K562 (cell line): ENCODE data around the gene ZNF584. TPM values are rescaled to one million over a fixed set of nuclear protein-coding genes. Genes with fewer than 3 reads are reported as not detected.
A peak's percentile ranks its signal among the peaks of the same experiment; 100 is the strongest.

Source experiments
- ATAC-seq: fragments of 200-7000 bp; cut with Tn5 transposase; 3 replicates; pipeline ENCODE4 v1.9.1; 2020; ENCODE audit warnings: moderate library complexity
- BruUV-seq: library from RNA; stranded (reverse); fragments of 400-500 nt; replicated peaks from 2 replicates; lab custom pipeline; 2021; lab: Mats Ljungman, UMichigan
- CTCF ChIA-PET: fragments of 300-600 bp; formaldehyde crosslinking; extraction: SDS; loops from one replicate; lab custom pipeline; 2021; ENCODE audit warnings: low intra/inter-chr PET ratio; lab: Yijun Ruan, JAX
- POLR2A ChIA-PET: fragments of 300-600, 350-650 bp; sonication (Branson Sonifier 250); formaldehyde crosslinking; extraction: SDS; loops from one replicate; lab custom pipeline; 2021; ENCODE audit warnings: antibody characterized with exemption, inconsistent platforms; lab: Yijun Ruan, JAX
- DNase-seq, 4 experiments: peaks; one replicate each; pipeline versions ENCODE4 v3.0.0 to v3.0.0-alpha.2; 2011 to 2018; ENCODE audit warnings: low spot score in 3 of 4, mixed read lengths in 3 of 4; ENCODE audit errors: extremely low read depth in 1 of 4
- FAIRE-seq: peaks from 2 replicates; lab custom pipeline; 2011; peaks lifted over from hg19 to GRCh38; lab: Jason Lieb, UNC
- H2AFZ ChIP-seq: 2 replicates; pipeline ENCODE4 v1.6.0; 2011; ENCODE audit warnings: low read depth, low read length, control low read depth, inconsistent platforms
- H3K27ac ChIP-seq: fragments of 200-600 bp; 3 replicates; pipeline ENCODE4 v1.8.0; 2011; ENCODE audit warnings: low read depth, mild to moderate bottlenecking, control low read depth, inconsistent platforms, low read length, moderate library complexity, mixed read lengths; ENCODE audit errors: extremely low read depth
- H3K27me3 ChIP-seq, 2 experiments: fragments of 300-600 bp in 1 of 2; 2 replicates in 1 of 2; 3 replicates in 1 of 2; pipeline versions ENCODE4 v1.6.0 to v1.8.0; 2011; ENCODE audit warnings: inconsistent platforms in 2 of 2, low read length in 2 of 2, mild to moderate bottlenecking in 1 of 2, mixed read lengths in 1 of 2, moderate library complexity in 1 of 2; ENCODE audit not compliant: control insufficient read depth in 2 of 2, insufficient read depth in 2 of 2
- H3K36me3 ChIP-seq: fragments of 300-600 bp; 3 replicates; pipeline ENCODE4 v1.8.0; 2011; ENCODE audit warnings: mild to moderate bottlenecking, low read length, inconsistent platforms; ENCODE audit not compliant: control insufficient read depth, insufficient read depth
- H3K4me1 ChIP-seq, 2 experiments: fragments of 200-600 bp in 1 of 2; replicated peaks in 1 of 2; 2 replicates in 1 of 2; 3 replicates in 1 of 2; pipeline versions ENCODE4 v1.5.1 to v1.8.0; 2011; ENCODE audit warnings: inconsistent platforms in 2 of 2, low read length in 2 of 2, mild to moderate bottlenecking in 1 of 2, mixed read lengths in 1 of 2, moderate library complexity in 1 of 2; ENCODE audit not compliant: control insufficient read depth in 2 of 2, insufficient read depth in 2 of 2
- H3K4me2 ChIP-seq: 2 replicates; pipeline ENCODE4 v1.6.1; 2011; ENCODE audit warnings: low read length, control low read depth, inconsistent platforms, mixed read lengths; ENCODE audit not compliant: insufficient read depth
- H3K4me3 ChIP-seq: fragments of 200-600 bp; sonication (generic), shearing (Covaris generic); 2 replicates; pipeline ENCODE4 v1.5.1; 2016; ENCODE audit warnings: control low read depth, inconsistent platforms
- H3K79me2 ChIP-seq: fragments of 200-600 bp; 3 replicates; pipeline ENCODE4 v1.8.0; 2011; ENCODE audit warnings: low read length, inconsistent platforms; ENCODE audit not compliant: control insufficient read depth, insufficient read depth
- H3K9ac ChIP-seq, 2 experiments: 2 replicates each; pipeline versions ENCODE4 v1.6.0 to v1.6.1; 2011; ENCODE audit warnings: low read depth in 2 of 2, low read length in 2 of 2, control low read depth in 1 of 2, inconsistent platforms in 1 of 2, mild to moderate bottlenecking in 1 of 2, mixed read lengths in 1 of 2; ENCODE audit not compliant: insufficient read depth in 1 of 2
- H3K9me1 ChIP-seq: one replicate; pipeline ENCODE4 v1.6.0; 2011; ENCODE audit warnings: inconsistent platforms, mild to moderate bottlenecking, low read length, moderate library complexity; ENCODE audit not compliant: control insufficient read depth, insufficient read depth
- H3K9me3 ChIP-seq: replicated peaks from 2 replicates; pipeline ENCODE4 v1.5.1; 2011; ENCODE audit warnings: low read depth, low read length, inconsistent platforms; ENCODE audit not compliant: control insufficient read depth, insufficient read depth
- H4K20me1 ChIP-seq: replicated peaks from 2 replicates; pipeline ENCODE4 v1.6.1; 2011; ENCODE audit warnings: low read length, inconsistent platforms, mixed read lengths; ENCODE audit not compliant: control insufficient read depth, insufficient read depth
- ATF2 ChIP-seq: sonication (generic); formaldehyde crosslinking; IDR thresholded peaks from 2 replicates; pipeline ENCODE4 v1.8.1; 2022; ENCODE audit warnings: missing genetic modification reagents
- BRD4 ChIP-seq: fragments of 200-600 bp; sonication (generic); IDR thresholded peaks from 2 replicates; pipeline ENCODE4 v1.6.1; 2017; ENCODE audit warnings: inconsistent platforms
- CBX2 ChIP-seq: fragments of 200-600 bp; sonication (generic); IDR thresholded peaks from one replicate; pipeline ENCODE4 v1.6.1; 2012; ENCODE audit warnings: mild to moderate bottlenecking, low read length, inconsistent platforms; ENCODE audit not compliant: insufficient read depth, poor library complexity, severe bottlenecking
- JUNB ChIP-seq: fragments of 450-650 bp; formaldehyde crosslinking; conservative IDR thresholded peaks from 2 replicates; pipeline ENCODE4 v1.4.0; 2020; ENCODE audit warnings: mild to moderate bottlenecking
- PHF8 ChIP-seq: fragments of 200-600 bp; sonication (generic); IDR thresholded peaks from 2 replicates; pipeline ENCODE4 v1.6.1; 2012; ENCODE audit warnings: mixed run types, mild to moderate bottlenecking, inconsistent platforms, low read length, moderate library complexity, borderline replicate concordance
- POLR2G ChIP-seq: fragments of 200-400 bp; formaldehyde crosslinking; IDR thresholded peaks from 2 replicates; pipeline ENCODE4 v1.6.1; 2017; ENCODE audit warnings: low read depth, mild to moderate bottlenecking, antibody characterized with exemption, low read length, moderate library complexity
- RBM14 ChIP-seq: fragments of 200-400 bp; formaldehyde crosslinking; IDR thresholded peaks from 2 replicates; pipeline ENCODE4 v1.6.1; 2018; ENCODE audit warnings: low read depth, mild to moderate bottlenecking, low read length, moderate library complexity, borderline replicate concordance; ENCODE audit not compliant: insufficient read depth
- RBM17 ChIP-seq: fragments of 200-400 bp; formaldehyde crosslinking; IDR thresholded peaks from 2 replicates; pipeline ENCODE4 v1.6.1; 2017; ENCODE audit warnings: low read depth, mild to moderate bottlenecking, low read length, borderline replicate concordance
- SETDB1 ChIP-seq: IDR thresholded peaks from one replicate; pipeline ENCODE4 v1.6.1; 2012; ENCODE audit warnings: low read length, control low read depth, inconsistent platforms
- XRCC3 ChIP-seq: fragments of 450-650 bp; IDR thresholded peaks from 2 replicates; pipeline ENCODE4 v1.6.1; 2017; ENCODE audit warnings: mild to moderate bottlenecking, moderate library complexity
- ZBTB7A ChIP-seq: IDR thresholded peaks from 2 replicates; pipeline ENCODE4 v1.6.1; 2011; ENCODE audit warnings: low read depth, mild to moderate bottlenecking, low read length, moderate library complexity, borderline replicate concordance; ENCODE audit not compliant: control insufficient read depth
- ZNF146 ChIP-seq: IDR thresholded peaks from one replicate; pipeline ENCODE4 v1.6.1; 2018; ENCODE audit warnings: missing compliant biosample characterization; ENCODE audit not compliant: unreplicated experiment
- ZNF224 ChIP-seq: sonication (generic); formaldehyde crosslinking; IDR thresholded peaks from 2 replicates; pipeline ENCODE4 v1.8.0; 2022; ENCODE audit warnings: mild to moderate bottlenecking, missing genetic modification reagents
- ZNF24 ChIP-seq: fragments of 450-650 bp; IDR thresholded peaks from 2 replicates; pipeline ENCODE4 v1.6.1; 2016
- ZNF431 ChIP-seq: sonication (generic); formaldehyde crosslinking; IDR thresholded peaks from 2 replicates; pipeline ENCODE4 v1.8.0; 2022; ENCODE audit warnings: mild to moderate bottlenecking, missing genetic modification reagents
- WGBS: fragments of 100-300 bp; shearing (Covaris generic); methylation state at CpG from one replicate; pipeline ENCODE4 v1.1.6; 2016; ENCODE audit warnings: low coverage, mixed read lengths; ENCODE audit not compliant: insufficient coverage; ENCODE audit errors: missing lambda C conversion rate; 5-methylcytosine and 5-hydroxymethylcytosine counted together
- in situ Hi-C: fragments of 300-500 bp; cut with MboI; formaldehyde crosslinking; loops from 4 replicates; pipeline ENCODE4 v1.15.0; 2018; ENCODE audit warnings: inconsistent platforms, mixed read lengths
- intact Hi-C: fragments of 100-400 bp; cut with micrococcal nuclease; formaldehyde crosslinking; loops from 2 replicates; pipeline ENCODE4 v1.14.2; 2022
- polyA plus RNA-seq, 8 experiments: library from polyadenylated mRNA; depleted of rRNA in 4 of 8; stranded (reverse) in 5 of 8; unstranded in 3 of 8; fragments of >200 nt; fragmentation: Nextera tagmentation in 2 of 8; fragmentation: Illumina TruSeq in 1 of 8; extraction: Ambion mirVana in 2 of 8; extraction: Trizol in 1 of 8; gene quantifications; 2 replicates each; pipeline versions ENCODE4 v1.2.1 to v1.2.3, GENCODE V29; 2011 to 2014; ENCODE audit warnings: inconsistent platforms in 1 of 8, missing spikeins in 1 of 8
- total RNA-seq, 7 experiments: library from RNA; depleted of rRNA in 6 of 7; stranded (reverse); fragments of >200 nt in 6 of 7; fragmentation: Illumina TruSeq in 2 of 7; extraction: Trizol in 2 of 7; gene quantifications; 2 replicates each; pipeline versions ENCODE4 v1.2.1 to v1.2.3, GENCODE V29; 2011 to 2021; ENCODE audit warnings: low replicate concordance in 1 of 7

The ZNF584 gene
- total and polyA plus RNA-seq, 9 of the 15 experiments (the other 6 are each of a cell fraction or from before 2014, with no cell fraction given) = 5.8 to 43.4 (median 24.6) TPM

- Histone ChIP-seq H3K9ac (no peak overlapping the region), H3K27me3 (no peaks in the 10 kb centered on the region), H3K4me3 (no peak overlapping the region), H3K9me1 (no peaks in the 10 kb centered on the region), H4K20me1 (no peaks in the 10 kb centered on the region), H3K9me3 (no peaks in the 10 kb centered on the region), H3K4me1 (peaks cover 0 to 18% of the 10 kb centered on the region in 2 experiments; a peak in 2 of 5 replicates), H3K4me2 (no peak overlapping the region), H3K36me3 (no peaks in the 10 kb centered on the region), H2AFZ (no peak overlapping the region), H3K27ac (no peak overlapping the region), H3K79me2 (no peaks in the 10 kb centered on the region)
- ChIA-PET CTCF (interaction anchor here (0.6 kb wide), 1 partner anchor 27 kb away, joined by 3 read pairs; no protein-coding TSS in a partner anchor), POLR2A (interaction anchor here (0.6 kb wide), 1 partner anchor 1807 kb away, joined by 3 read pairs; no protein-coding TSS in a partner anchor)
- intact Hi-C loops = no loop called here
- no peak for TF ChIP-seq CBX2
- no peak for TF ChIP-seq BRD4
- TF ChIP-seq POLR2G = peak; percentile 42
- 0 out of 2 replicates have a peak, but pooled peaks have one; percentile 11 for TF ChIP-seq RBM14
- TF ChIP-seq ZNF24 = no peak
- TF ChIP-seq ATF2 (CRISPR knock-in tag) = no peak
- TF ChIP-seq ZNF431 (CRISPR knock-in tag) = no peak
- no peak for TF ChIP-seq ZNF224 (CRISPR knock-in tag)
- TF ChIP-seq JUNB = no peak
- no peak for TF ChIP-seq ZNF146 (CRISPR knock-in tag)
- no peak for TF ChIP-seq SETDB1
- no peak for TF ChIP-seq PHF8
- TF ChIP-seq ZBTB7A = no peak
- no peak for TF ChIP-seq XRCC3
- TF ChIP-seq RBM17 = no peak
- DNase-seq (no peak), FAIRE-seq (no peak), ATAC-seq (no peak)
- WGBS = 74% methylated on average over 31 of the region's 68 CpGs
- BruUV-seq = no TSS peak
- in situ Hi-C loops = no loop called here
Measured at GRCh38 chr19:58368561-58369360, 39.7 kb upstream of the ZNF584 start.
